Spleen (tissue), 11 donors: ENCODE results near the gene PTGES. TPM values are rescaled to one million over a fixed set of nuclear protein-coding genes. Genes with fewer than 3 reads are reported as not detected.
A peak's percentile ranks its signal among the peaks of the same experiment; 100 is the strongest.

Source experiments
- DNase-seq: peaks from one replicate; pipeline ENCODE4 v3.0.0-alpha.2; 2020
- H3K27ac ChIP-seq, 8 donors: fragments of 200-600 bp; sonication (generic) in 7 of 8; 1 replicate in 4 of 8; 2 replicates in 4 of 8; pipeline versions ENCODE4 v1.5.0 to v1.8.0; 2016 to 2021; ENCODE audit warnings: inconsistent platforms in 4 of 8, mild to moderate bottlenecking in 4 of 8, moderate library complexity in 1 of 8
- H3K27me3 ChIP-seq, 7 donors: fragments of 200-600 bp; sonication (generic) in 6 of 7; replicated peaks in 1 of 7; 1 replicate in 4 of 7; 2 replicates in 3 of 7; pipeline versions ENCODE4 v1.5.0 to v1.8.0; 2016 to 2021; ENCODE audit warnings: inconsistent platforms in 3 of 7, mild to moderate bottlenecking in 1 of 7
- H3K36me3 ChIP-seq, 6 donors: fragments of 200-600 bp; sonication (generic) in 5 of 6; 1 replicate in 4 of 6; 2 replicates in 2 of 6; pipeline versions ENCODE4 v1.5.0 to v1.8.0; 2016 to 2021; ENCODE audit warnings: inconsistent platforms in 2 of 6
- H3K4me1 ChIP-seq, 6 donors: fragments of 200-600 bp; sonication (generic) in 5 of 6; 1 replicate in 3 of 6; 2 replicates in 3 of 6; pipeline versions ENCODE4 v1.5.0 to v1.8.0; 2016 to 2021; ENCODE audit warnings: inconsistent platforms in 3 of 6
- H3K4me3 ChIP-seq, 8 donors: fragments of 200-600 bp; sonication (generic) in 7 of 8; 1 replicate in 4 of 8; 2 replicates in 4 of 8; pipeline versions ENCODE4 v1.5.0 to v1.8.0; 2016 to 2021; ENCODE audit warnings: inconsistent platforms in 4 of 8, mild to moderate bottlenecking in 4 of 8, moderate library complexity in 2 of 8
- H3K9me3 ChIP-seq, 8 donors: fragments of 200-600 bp; sonication (generic) in 7 of 8; 1 replicate in 4 of 8; 2 replicates in 4 of 8; pipeline versions ENCODE4 v1.5.0 to v1.8.0; 2016 to 2021; ENCODE audit warnings: inconsistent platforms in 4 of 8
- POLR2A ChIP-seq, 3 donors: fragments of 450-650 bp; IDR thresholded peaks; one replicate each; pipeline ENCODE4 v1.5.1; 2017; ENCODE audit warnings: antibody characterized with exemption in 3 of 3, mild to moderate bottlenecking in 1 of 3
- POLR2AphosphoS5 ChIP-seq, 3 donors: sonication (generic); formaldehyde crosslinking; IDR thresholded peaks; one replicate each; pipeline ENCODE4 v1.5.1; 2017; ENCODE audit warnings: antibody characterized with exemption in 3 of 3
- WGBS, 5 donors: extraction: QIAGEN DNeasy Blood & Tissue Kit in 3 of 5; methylation state at CpG; one replicate each; pipeline versions ENCODE4 v1.1.5 to v1.1.7; 2013 to 2018; 5-methylcytosine and 5-hydroxymethylcytosine counted together
- intact Hi-C: fragments of 100-400 bp; cut with DNase I; formaldehyde crosslinking; loops from one replicate; pipeline ENCODE4 v1.15.0; 2023; ENCODE audit warnings: low total_unique reads
- polyA plus RNA-seq, 3 donors: library from polyadenylated mRNA; stranded (reverse); fragments of 200-250 nt; gene quantifications; one replicate each; pipeline ENCODE4 v1.2.1, GENCODE V29; 2013
- total RNA-seq, 7 donors: library from RNA; depleted of rRNA in 3 of 7; stranded (reverse); fragments of >200 nt in 3 of 7; fragmentation: NEBNext Ultra II Directional in 4 of 7; extraction: Animal tissue kit (Norgen Biotek cat#: 25700) in 4 of 7; gene quantifications; one replicate each; pipeline versions ENCODE4 v1.1.0 to v1.2.1, GENCODE V29; 2016 to 2021
- TF ChIP-seq, protein P1 (sequence below), 11 experiments: fragments of 200-600 bp in 7 of 11; fragments of 450-650 bp in 4 of 11; sonication (generic) in 4 of 11; IDR thresholded peaks in 8 of 11; conservative IDR thresholded peaks in 3 of 11; 1 replicate in 7 of 11; 2 replicates in 4 of 11; pipeline versions ENCODE4 v1.4.0 to v1.8.0; 2016 to 2021; ENCODE audit warnings: antibody characterized with exemption in 11 of 11, inconsistent platforms in 4 of 11, mild to moderate bottlenecking in 1 of 11
- donor health status: healthy with polysubstance abuse.
- donor health status: DM: no; HTN: no; CAD: no; lungs with moderate emphysema.
- donor health status: DM: no; HTN: no; CAD: no.
- donor health status: Bipolar disorder and iron deficiency.
- donor health status: healthy.
- donor health status: DM: no; HTN: no; CAD: no.
- donor health status: DM: yes; HTN: yes; CAD: no.

The PTGES gene
- total and polyA plus RNA-seq, 10 donors = 1.4 to 7.2 (median 2.8) TPM

DNA sequence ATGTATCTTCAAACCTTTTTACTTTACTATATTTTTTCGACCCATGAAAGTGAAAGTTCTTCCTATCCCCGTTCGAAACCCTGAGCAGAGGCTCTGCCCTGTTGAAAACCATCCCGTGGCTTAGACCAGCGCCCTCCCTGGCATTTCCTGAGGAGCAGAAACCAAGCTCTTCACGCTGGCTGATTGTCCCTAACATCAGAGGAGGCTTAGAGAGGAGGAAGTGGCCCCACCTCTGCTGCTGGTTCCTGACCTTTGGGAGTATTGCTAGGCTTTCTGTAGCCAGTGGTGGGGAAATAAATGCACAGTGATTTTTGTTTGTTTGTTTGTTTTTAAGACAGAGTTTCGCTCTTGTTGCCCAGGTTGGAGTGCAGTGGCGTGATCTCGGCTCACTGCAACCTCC lies 4.2 kb upstream of the PTGES start:
- TF ChIP-seq, protein P1, sequence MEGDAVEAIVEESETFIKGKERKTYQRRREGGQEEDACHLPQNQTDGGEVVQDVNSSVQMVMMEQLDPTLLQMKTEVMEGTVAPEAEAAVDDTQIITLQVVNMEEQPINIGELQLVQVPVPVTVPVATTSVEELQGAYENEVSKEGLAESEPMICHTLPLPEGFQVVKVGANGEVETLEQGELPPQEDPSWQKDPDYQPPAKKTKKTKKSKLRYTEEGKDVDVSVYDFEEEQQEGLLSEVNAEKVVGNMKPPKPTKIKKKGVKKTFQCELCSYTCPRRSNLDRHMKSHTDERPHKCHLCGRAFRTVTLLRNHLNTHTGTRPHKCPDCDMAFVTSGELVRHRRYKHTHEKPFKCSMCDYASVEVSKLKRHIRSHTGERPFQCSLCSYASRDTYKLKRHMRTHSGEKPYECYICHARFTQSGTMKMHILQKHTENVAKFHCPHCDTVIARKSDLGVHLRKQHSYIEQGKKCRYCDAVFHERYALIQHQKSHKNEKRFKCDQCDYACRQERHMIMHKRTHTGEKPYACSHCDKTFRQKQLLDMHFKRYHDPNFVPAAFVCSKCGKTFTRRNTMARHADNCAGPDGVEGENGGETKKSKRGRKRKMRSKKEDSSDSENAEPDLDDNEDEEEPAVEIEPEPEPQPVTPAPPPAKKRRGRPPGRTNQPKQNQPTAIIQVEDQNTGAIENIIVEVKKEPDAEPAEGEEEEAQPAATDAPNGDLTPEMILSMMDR (IDR thresholded peaks at IDR 0.05 in 8 of 11, conservative IDR thresholded peaks at IDR 0.05 in 3 of 11) = no peak
- H3K9me3 ChIP-seq = no peaks in the 10 kb centered on the region
- H3K27me3 ChIP-seq = peaks cover 0 to 20% (median 0%) of the 10 kb centered on the region in 7 donors
- DNase-seq = no peak
- H3K36me3 ChIP-seq = no peaks in the 10 kb centered on the region
- peak overlapping the region in 1 of 8 donors; percentile 31 for H3K4me3 ChIP-seq
- intact Hi-C loops = no loop called here
- H3K27ac ChIP-seq = peak overlapping the region in 5 of 8 donors; percentile 6 to 56 (median 28)
- peaks cover 9 to 43% (median 26%) of the 10 kb centered on the region in 6 donors for H3K4me1 ChIP-seq
- WGBS, 5 donors = 27 to 38% (median 28%) methylated on average over 9 of the region's 9 CpGs

DNA sequence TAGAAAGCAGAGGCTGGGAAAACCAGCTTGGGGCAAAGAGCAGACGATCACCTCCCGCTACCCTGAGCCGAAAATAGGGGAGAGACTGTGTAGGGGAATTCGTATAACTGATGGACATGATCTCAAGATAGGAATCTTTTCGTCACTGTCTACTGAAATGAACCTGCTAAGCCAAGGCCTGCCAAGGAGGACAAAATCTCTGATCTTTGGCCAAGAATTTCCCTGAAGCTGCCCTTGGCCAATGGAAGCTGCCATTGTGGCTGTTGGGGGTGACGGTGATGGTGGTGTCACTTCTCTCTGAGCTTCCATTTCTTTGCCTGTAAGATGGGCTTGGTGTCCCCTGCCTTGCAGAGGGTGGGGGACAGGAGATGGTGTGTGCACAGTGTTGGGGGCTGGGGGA lies 3.3 kb upstream of the PTGES start:
- peak overlapping the region in 1 of 8 donors; percentile 42 for H3K27ac ChIP-seq
- intact Hi-C loops = no loop called here
- H3K4me1 ChIP-seq = peaks cover 9 to 38% (median 25%) of the 10 kb centered on the region in 6 donors
- no peak overlapping the region for H3K4me3 ChIP-seq
- H3K9me3 ChIP-seq = no peaks in the 10 kb centered on the region
- peaks cover 0 to 23% (median 0%) of the 10 kb centered on the region in 7 donors for H3K27me3 ChIP-seq
- 90 to 98% (median 95%) methylated on average over 6 of the region's 6 CpGs for WGBS, 5 donors
- DNase-seq = no peak
- no peaks in the 10 kb centered on the region for H3K36me3 ChIP-seq
- TF ChIP-seq POLR2AphosphoS5 (IDR thresholded peaks at IDR 0.05) (no peak), POLR2A (IDR thresholded peaks at IDR 0.05) (no peak)
- TF ChIP-seq, protein P1 (IDR thresholded peaks at IDR 0.05 in 8 of 11, conservative IDR thresholded peaks at IDR 0.05 in 3 of 11) = no peak

DNA sequence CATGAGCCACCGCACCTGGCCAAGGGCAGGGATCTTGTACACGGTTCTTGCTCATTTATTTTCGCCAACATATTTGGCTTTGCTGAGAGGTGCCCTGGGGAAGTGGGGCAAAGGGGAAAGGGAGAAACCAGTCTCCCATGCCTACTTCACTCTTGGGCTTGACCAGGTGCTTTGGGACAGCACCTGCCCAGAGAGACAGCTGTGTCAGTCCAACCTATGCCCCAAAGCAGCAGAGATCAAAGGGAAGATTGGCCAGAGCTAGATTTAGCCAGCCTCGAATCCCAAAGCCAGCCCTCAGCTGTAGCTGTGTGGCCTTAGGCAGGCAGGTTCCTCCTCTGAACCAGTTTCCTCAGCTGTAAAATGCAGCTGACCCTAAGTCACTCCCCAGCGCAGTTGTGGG lies 2.3 kb upstream of the PTGES start:
- no peak for DNase-seq
- WGBS, 5 donors = 80 to 95% (median 90%) methylated on average over 4 to 5 of the region's 5 CpGs
- Histone ChIP-seq H3K27ac (no peak overlapping the region), H3K27me3 (peaks cover 0 to 24% (median 0%) of the 10 kb centered on the region in 7 donors), H3K4me1 (peaks cover 9 to 38% (median 25%) of the 10 kb centered on the region in 6 donors), H3K4me3 (no peak overlapping the region), H3K36me3 (no peaks in the 10 kb centered on the region), H3K9me3 (no peaks in the 10 kb centered on the region)
- no peak for TF ChIP-seq POLR2AphosphoS5 (IDR thresholded peaks at IDR 0.05)
- no peak for TF ChIP-seq POLR2A (IDR thresholded peaks at IDR 0.05)
- TF ChIP-seq, protein P1 (IDR thresholded peaks at IDR 0.05 in 8 of 11, conservative IDR thresholded peaks at IDR 0.05 in 3 of 11) = no peak
- intact Hi-C loops = no loop called here

DNA sequence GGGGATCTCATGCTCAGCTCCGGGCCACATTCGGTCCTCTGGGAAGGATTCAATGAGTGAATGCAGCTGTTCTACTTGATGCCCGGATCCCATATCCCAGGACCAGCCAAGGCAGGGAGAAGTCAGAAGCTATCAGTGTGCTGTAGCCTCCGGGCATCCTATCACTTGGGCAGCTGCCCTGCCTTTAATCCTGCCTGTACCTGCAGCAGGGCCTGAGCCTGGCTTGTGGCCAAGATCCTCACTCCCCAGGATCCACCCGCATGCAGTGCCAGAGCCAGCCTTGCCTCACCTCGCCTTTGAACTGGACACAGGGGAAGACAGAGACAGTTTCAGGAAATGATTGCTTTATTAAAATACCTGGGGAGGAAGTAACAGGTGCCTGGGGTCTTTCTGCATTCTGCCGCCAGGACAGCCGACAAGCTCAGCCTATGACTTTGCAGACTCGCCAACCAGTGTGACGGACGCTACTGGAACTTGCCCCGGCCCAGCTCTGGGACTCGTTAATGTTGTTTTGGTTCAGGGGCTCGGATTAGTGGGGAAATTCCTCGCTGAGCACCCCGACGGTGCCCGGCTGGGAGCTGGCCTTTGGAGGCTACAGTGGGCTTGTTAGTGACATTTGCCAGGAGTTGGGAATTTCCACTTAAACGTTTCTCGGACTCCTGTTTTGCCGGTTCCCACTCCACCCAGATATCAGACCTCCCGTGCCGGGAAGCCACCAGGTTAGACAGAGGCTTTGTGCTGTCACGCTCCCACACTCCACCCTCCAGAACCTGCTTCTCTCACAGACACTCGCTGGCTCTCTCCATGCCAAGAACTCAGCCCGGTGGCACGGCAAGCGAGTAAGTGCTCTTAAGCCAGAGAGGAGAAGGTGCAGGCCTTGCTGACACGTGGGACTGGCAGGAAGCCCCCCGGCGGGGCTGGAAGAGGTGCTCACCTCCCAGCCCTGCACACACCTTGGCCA lies 721 bp downstream of the PTGES start:
- Histone ChIP-seq H3K9me3 (no peaks in the 10 kb centered on the region), H3K4me3 (peak overlapping the region in 4 of 8 donors; percentile 8 to 50 (median 23)), H3K4me1 (peaks cover 2 to 28% (median 18%) of the 10 kb centered on the region in 6 donors), H3K27ac (peak overlapping the region in 4 of 8 donors; percentile 2 to 21 (median 12)), H3K27me3 (peaks cover 0 to 24% (median 0%) of the 10 kb centered on the region in 7 donors), H3K36me3 (no peaks in the 10 kb centered on the region)
- TF ChIP-seq POLR2A (IDR thresholded peaks at IDR 0.05) = no peak
- DNase-seq = no peak
- intact Hi-C loops = no loop called here
- WGBS, 5 donors = 56 to 68% (median 62%) methylated on average over 23 to 31 of the region's 31 CpGs
